NCI-H82 (cell line): Measurements from ENCODE around the gene TMEM43.

Source experiments
- DNase-seq: peaks from one replicate; lab custom pipeline; 2025; lab: John Stamatoyannopoulos, UW

Gene TMEM43

DNA sequence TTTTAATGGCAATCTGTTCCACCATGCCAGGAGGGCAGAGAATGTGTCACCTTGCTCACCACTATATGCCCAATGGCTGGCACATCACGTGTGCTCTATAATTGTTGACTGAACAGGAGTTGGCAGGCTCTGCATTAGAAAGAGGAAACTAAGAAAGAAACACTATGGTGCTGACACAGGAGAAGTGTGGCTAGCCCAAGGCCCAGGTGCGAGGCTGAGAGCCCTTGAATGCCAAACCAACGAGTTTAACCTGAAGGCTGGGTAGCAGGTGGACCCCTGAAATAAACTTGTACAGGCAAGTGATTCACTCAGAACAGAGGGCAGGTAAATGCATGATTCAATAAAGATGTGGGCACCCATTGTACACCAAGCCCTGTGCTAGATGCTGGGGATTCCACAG is 2.6 kb upstream of the TMEM43 start:
- DNase-seq, result no peak

DNA sequence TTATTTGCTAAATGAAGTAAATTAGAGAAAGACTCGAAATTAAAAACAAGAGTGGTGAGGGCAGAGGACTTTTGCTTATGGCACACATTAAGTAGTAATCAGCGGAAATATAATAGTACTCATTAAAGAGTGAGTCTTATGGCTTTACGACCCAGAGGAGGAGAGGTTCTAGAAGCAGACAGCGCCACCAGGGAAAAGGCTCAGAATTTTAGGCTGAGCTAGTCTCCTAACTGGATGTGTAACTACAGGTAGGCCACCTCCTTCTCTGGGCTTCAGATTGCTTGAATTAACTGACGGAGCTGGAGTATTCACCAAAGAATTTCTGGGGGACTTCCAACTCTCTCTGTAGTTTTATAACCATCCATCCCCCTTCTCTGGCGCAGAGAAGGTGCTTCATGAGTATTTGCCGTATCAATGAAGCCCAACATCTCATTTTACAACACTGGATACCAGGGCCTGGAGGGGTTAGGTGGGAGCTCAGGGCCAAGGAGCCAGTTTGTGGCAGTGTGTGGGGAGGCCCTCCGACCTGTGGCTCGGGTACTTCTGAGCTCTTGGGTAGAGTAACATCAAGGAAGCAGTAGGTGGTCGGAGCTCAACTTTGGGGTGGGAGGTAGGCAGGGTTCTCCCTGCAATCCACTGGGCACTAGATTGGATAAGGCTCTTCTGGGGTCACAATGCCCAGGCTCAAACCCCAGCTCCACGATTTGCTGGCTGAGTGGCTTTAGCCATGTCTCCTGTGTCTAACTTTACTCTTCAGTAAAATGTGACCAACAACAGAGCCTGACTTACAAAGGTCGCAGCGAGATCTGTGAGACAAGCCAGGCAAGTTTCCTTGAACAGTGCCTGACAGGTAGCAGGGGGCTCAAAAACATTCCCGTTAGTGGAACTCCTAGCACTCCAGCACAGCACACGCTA is 1.3 kb upstream of the TMEM43 start:
- peak; percentile 10 for DNase-seq

DNA sequence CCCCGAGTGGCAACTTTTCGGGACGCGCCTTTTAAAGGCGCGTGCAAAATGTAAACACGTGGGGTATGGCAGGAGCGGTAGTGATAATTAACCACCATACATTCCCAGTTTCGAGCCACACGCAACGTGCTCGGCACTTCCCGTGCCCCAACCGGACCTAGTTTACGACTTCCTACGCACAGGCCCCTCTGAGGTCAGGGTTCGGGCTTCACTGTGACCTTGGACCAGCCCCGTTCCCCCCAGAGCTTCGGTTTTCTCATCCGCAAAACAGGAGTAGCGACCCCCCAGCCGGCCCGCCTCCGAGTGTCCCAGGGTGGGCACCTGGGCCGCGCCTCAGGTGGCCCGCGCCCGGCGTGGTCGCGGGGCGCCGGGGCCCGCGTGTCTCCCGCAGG is 633 bp upstream of the TMEM43 start:
- peak; percentile 62 for DNase-seq

GRCh38 chr3:14125193-14126016 is 553 bp downstream of the TMEM43 start:
- DNase-seq, result peak; percentile 65

- DNase-seq, result no peak
These were observed 1.4 kb downstream of the TMEM43 start for GRCh38 chr3:14126017-14126886.

GRCh38 chr3:14126887-14127505 is 2.1 kb downstream of the TMEM43 start:
- no peak for DNase-seq

DNA sequence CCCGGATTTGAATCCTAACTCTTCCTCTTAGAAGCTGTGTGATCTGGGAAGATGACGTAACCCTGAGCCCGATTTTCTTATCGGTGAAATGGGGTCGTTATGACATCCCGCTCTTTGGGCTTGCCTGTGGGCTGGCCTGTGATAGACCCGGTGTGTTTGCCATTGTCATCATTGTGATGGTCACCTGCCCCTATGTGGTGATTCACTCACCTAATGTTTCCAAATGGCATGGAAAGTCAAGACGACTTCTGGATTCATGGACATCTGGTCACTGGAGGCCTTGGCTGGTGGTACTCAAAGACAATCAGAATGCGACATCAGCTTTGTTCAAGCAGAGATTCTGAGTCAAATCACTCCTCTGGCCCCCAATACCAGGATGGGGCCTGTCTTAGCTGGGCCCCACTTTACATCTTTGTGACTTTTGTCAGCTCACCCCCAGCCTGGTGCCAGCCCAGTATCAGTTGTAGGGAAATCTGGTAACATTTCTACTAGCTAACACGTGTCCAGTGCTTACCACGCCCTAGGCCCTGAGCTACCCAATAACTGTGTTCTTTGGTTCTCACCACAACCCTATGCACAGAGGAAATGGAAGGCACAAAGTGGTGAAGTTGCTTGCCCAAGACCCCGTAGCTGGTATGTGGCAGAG is 2.8 kb downstream of the TMEM43 start:
- DNase-seq, result no peak

DNA sequence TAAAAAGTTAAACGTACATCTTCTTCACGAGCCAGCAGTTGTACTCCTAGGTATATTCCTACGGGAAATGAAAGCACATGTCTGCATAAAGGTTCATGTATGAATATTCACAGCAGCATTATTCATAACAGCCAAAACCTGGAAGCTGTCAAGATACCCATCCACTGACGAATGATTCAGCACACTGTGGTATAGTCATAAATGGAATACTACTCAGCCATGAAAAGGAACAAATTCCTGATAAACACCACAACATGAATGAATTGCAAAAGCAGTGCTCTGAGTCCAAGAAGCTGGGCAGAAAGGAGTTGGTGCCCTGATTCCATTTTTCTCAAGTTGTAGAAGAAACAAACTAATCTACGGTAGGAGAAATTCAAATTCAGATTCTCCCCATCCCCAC is 3.9 kb downstream of the TMEM43 start:
- no peak for DNase-seq

DNA sequence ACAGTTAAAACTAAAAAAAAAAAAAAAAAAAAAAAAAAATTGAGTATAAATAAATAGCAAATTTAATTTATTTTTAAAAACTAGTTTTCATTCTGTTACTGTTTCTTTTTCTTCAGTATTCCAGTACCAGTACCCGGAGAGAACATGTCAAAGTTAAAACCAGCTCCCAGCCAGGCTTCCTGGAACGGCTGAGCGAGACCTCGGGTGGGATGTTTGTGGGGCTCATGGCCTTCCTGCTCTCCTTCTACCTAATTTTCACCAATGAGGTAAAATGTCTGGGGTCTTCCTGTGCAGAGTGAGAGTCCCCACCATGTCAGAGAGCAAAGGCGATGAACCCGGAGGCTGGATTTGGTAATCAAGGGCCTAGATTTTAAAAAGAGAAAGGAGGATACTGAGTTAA is 4.4 kb downstream of the TMEM43 start:
- DNase-seq, result no peak

- DNase-seq, result no peak
These were observed 5.4 kb downstream of the TMEM43 start for GRCh38 chr3:14130230-14130629.

DNA sequence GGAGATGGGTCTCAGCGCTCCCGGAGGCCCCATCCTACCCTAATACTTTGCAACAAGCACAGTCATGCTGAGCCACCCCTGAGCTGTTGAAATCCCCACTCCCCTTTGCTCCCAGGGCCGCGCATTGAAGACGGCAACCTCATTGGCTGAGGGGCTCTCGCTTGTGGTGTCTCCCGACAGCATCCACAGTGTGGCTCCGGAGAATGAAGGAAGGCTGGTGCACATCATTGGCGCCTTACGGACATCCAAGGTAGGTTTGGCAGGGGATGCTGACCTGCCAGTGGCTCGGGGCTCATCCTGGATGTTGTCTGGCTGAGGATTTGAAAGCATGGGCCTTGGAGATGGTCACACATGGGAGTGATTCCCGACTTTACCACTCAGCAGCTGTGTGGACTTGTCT is 5.9 kb downstream of the TMEM43 start:
- no peak for DNase-seq

GRCh38 chr3:14131134-14131533 is 6.3 kb downstream of the TMEM43 start:
- no peak for DNase-seq

DNA sequence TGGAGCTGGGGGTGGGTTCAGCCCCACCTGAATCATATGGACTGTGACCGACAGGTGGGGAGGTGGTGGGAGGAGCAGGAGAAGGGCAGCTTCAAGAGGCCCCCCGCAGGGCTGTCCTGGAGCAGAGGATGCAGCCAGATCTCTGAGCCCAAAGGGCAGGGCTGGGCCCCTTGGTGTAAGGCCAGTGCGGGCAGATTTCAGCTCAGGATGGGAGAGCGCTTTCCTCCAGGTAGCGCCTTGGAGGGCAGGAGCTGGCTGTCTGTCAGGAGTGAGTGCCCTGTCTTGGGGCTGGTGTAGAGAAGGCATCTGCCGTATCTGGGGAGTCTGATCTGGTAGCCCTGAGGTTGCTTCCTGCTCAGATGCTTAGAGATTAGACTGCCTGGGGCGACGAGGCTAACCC is 7.3 kb downstream of the TMEM43 start:
- no peak for DNase-seq

DNA sequence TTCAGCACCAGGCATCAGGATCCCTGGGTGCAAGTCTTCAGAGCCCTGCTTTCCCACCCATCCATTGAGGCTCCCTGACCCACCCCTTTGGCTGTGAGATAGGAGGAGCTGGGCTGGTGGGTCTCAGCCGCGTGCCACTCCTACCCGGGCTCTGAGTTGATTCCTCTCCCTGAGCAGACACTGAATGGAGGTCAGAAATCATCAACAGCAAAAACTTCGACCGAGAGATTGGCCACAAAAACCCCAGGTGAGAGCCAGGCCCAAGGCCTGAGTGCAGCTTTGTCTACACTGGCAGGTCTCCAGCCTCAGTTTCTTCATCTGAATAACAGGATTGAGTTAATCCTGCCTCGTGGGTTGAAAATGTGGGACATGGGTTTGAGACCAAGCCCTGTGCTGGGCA is 7.8 kb downstream of the TMEM43 start:
- no peak for DNase-seq

DNA sequence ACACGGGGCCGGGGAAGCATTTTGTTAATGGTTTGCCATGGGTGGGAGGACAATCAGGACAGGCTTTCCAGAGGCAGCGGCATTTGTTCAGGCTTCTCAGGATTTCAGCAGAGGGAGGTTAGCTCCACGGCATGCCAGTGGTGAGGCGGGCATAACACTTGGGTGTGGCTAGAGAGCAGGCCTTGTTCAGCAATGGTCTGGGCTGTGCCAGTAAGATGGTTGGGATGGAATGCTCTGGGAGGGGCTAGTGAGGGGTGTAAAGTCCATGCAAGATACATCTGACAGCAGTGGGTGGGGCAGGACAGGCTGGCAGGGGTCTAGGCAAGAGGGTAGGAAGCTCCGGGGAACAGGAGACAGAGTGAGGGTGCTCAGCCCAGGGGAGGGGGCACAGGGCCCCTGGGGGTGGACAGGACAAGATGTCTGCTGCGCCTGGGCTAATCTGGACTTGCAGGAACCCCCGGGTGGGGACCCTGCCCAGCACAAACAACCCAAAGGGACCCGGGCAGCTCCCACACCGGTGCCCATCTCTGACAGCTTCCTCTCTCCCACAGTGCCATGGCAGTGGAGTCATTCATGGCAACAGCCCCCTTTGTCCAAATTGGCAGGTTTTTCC is 8.4 kb downstream of the TMEM43 start:
- DNase-seq, result no peak

DNA sequence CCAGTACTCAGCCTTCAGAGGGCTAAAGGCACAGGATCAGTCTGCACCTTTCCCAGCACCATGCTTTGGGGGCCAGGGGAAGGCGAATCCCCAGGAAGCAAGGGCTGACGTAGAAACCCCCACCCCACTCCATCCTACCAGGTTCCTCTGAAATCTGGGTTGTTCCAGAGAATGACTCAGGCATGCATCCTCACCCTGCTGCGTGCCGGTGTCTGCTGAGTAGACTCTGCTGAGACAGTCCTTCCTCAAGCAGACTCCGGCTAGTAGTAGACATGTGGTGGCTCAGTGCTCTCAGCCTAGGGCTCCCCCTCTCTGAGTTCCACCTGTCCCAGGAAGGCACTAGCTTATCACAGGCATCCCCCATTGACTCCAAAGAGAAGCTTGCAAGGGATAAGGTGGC is 9.0 kb downstream of the TMEM43 start:
- DNase-seq, result no peak

- no peak for DNase-seq
These were observed 9.4 kb downstream of the TMEM43 start for GRCh38 chr3:14134291-14134690.

GRCh38 chr3:14135581-14135980 is 10.7 kb downstream of the TMEM43 start:
- DNase-seq, result no peak

- no peak for DNase-seq
These were observed 12.2 kb downstream of the TMEM43 start for GRCh38 chr3:14137004-14137403.

DNA sequence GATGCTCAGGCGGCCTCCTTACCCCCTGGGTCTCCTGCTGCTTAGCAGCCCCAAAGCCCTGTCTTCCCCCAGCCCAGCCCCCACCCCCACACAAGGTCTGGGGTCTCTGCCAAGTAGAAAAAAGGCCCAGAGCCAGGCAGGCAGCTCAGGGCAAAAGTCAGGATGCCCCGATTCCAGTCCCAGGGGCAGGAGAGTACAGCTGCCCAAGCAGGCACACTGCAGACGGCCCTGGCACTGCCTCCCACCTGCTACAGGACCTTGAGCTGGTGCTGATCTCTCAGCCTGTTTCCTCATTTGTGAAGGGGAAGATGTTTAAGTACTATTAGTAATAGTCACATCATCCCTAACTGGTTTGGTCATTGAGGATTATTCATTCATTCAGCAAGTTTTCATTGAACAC is 12.6 kb downstream of the TMEM43 start:
- no peak for DNase-seq
